ENCODE measurements around the gene C15orf62.

The C15orf62 gene

GRCh38 chr15:40769274-40770146 is at the start of gene C15orf62:
Gene C15orf62, plus strand, starts transcription at chr15:40769980. Its CDS starts 516 bp downstream, at chr15:40770496.
- TF ChIP-seq ZBTB7A (IDR thresholded peaks at IDR 0.05; ENCODE audit: low read depth): 0 out of 2 replicates have a peak, but pooled peaks have one; percentile 71
- peak; percentile 89 for TF ChIP-seq TEAD4 (IDR thresholded peaks at IDR 0.05)
- TF ChIP-seq NFIC (IDR thresholded peaks at IDR 0.05): peak; percentile 99
- 0 out of 2 replicates have a peak, but pooled peaks have one; percentile 6 for TF ChIP-seq REST (IDR thresholded peaks at IDR 0.05; ENCODE audit: low read depth)
- peak; percentile 83 for TF ChIP-seq MAX (IDR thresholded peaks at IDR 0.05)
- TF ChIP-seq, protein P1, sequence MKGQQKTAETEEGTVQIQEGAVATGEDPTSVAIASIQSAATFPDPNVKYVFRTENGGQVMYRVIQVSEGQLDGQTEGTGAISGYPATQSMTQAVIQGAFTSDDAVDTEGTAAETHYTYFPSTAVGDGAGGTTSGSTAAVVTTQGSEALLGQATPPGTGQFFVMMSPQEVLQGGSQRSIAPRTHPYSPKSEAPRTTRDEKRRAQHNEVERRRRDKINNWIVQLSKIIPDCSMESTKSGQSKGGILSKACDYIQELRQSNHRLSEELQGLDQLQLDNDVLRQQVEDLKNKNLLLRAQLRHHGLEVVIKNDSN (IDR thresholded peaks at IDR 0.05): peak; percentile 75
- no peak for TF ChIP-seq CREB1 (IDR thresholded peaks at IDR 0.05; ENCODE audit: low read depth)
- no peak for TF ChIP-seq EGR1 (IDR thresholded peaks at IDR 0.05)
- peak; percentile 94 for TF ChIP-seq EP300 (IDR thresholded peaks at IDR 0.05; ENCODE audit: borderline replicate concordance)
- TF ChIP-seq CEBPB (IDR thresholded peaks at IDR 0.05): peak; percentile 72
- TF ChIP-seq FOXM1 (IDR thresholded peaks at IDR 0.05; ENCODE audit: borderline replicate concordance, low read depth): peak; percentile 87
- TF ChIP-seq TCF12 (IDR thresholded peaks at IDR 0.05; ENCODE audit: low read depth): peak; percentile 98
- TF ChIP-seq YY1 (IDR thresholded peaks at IDR 0.05; ENCODE audit: low read depth): peak; percentile 27; the same call in 1 of the 2 replicates
- 0 out of 2 replicates have a peak, but pooled peaks have one; percentile 15 for TF ChIP-seq TAF1 (IDR thresholded peaks at IDR 0.05; ENCODE audit: low read depth)
- TF ChIP-seq RAD21 (IDR thresholded peaks at IDR 0.05; ENCODE audit: low read depth): no peak; the same call in 1 of the 2 replicates

DNA sequence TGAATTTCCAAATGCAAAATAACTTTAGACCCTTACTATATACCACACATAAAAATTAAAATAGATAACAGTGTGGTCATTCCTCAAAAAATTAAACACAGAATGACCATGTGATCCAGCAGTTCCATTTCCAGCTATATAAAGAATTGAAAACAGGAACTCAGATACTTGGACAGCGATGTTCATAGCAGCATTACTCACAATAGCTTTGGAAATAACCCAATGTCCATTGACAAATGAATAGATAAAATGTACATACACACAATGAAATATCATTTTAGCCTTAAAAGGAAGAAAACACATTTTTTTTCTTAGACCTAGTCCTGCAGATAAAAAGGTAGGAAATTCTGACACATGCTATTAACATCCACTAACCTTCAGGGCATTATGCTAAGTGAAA is 48.1 kb upstream of the C15orf62 start:
- TF ChIP-seq TCF12 (IDR thresholded peaks at IDR 0.05; ENCODE audit: low read depth): no peak
- no peak for TF ChIP-seq ZBTB7A (IDR thresholded peaks at IDR 0.05; ENCODE audit: low read depth)
- no peak for TF ChIP-seq CEBPB (IDR thresholded peaks at IDR 0.05)
- TF ChIP-seq NFIC (IDR thresholded peaks at IDR 0.05): no peak
- TF ChIP-seq REST (IDR thresholded peaks at IDR 0.05; ENCODE audit: low read depth): no peak
- TF ChIP-seq MAX (IDR thresholded peaks at IDR 0.05): no peak
- TF ChIP-seq FOXM1 (IDR thresholded peaks at IDR 0.05; ENCODE audit: borderline replicate concordance, low read depth): no peak
- TF ChIP-seq RAD21 (IDR thresholded peaks at IDR 0.05; ENCODE audit: low read depth): no peak
- TF ChIP-seq CREB1 (IDR thresholded peaks at IDR 0.05; ENCODE audit: low read depth): no peak
- no peak for TF ChIP-seq YY1 (IDR thresholded peaks at IDR 0.05; ENCODE audit: low read depth)
- TF ChIP-seq TEAD4 (IDR thresholded peaks at IDR 0.05): no peak
- TF ChIP-seq, protein P1 (IDR thresholded peaks at IDR 0.05): no peak

GRCh38 chr15:40722354-40722753 is 47.4 kb upstream of the C15orf62 start:
- TF ChIP-seq TAF1 (IDR thresholded peaks at IDR 0.05; ENCODE audit: low read depth) (no peak), FOXM1 (IDR thresholded peaks at IDR 0.05; ENCODE audit: borderline replicate concordance, low read depth) (no peak), CREB1 (IDR thresholded peaks at IDR 0.05; ENCODE audit: low read depth) (no peak), TCF12 (IDR thresholded peaks at IDR 0.05; ENCODE audit: low read depth) (no peak), RAD21 (IDR thresholded peaks at IDR 0.05; ENCODE audit: low read depth) (no peak), CEBPB (IDR thresholded peaks at IDR 0.05) (no peak), MAX (IDR thresholded peaks at IDR 0.05) (no peak), TEAD4 (IDR thresholded peaks at IDR 0.05) (no peak), ZBTB7A (IDR thresholded peaks at IDR 0.05; ENCODE audit: low read depth) (no peak), EP300 (IDR thresholded peaks at IDR 0.05; ENCODE audit: borderline replicate concordance) (no peak), NFIC (IDR thresholded peaks at IDR 0.05) (no peak)

DNA sequence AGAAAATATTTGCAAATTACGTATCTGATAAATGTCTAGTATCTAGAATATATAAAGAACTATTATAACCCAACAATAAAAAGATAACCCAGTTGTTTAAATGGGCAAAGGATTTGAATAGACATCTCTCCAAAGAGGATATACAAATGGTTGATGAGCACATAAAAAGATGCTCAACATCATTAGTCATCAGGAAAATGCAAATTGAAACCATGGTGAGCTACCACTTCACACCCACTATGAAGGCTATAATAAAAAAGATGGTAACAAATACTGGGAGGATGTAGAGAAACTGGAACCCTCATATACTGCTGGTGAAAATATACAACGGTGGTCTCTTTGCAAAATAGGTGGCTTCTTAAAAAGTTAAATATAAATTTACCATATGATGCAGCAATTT is 46.8 kb upstream of the C15orf62 start:
- TF ChIP-seq MAX (IDR thresholded peaks at IDR 0.05) (no peak), ZBTB7A (IDR thresholded peaks at IDR 0.05; ENCODE audit: low read depth) (no peak), REST (IDR thresholded peaks at IDR 0.05; ENCODE audit: low read depth) (no peak), TCF12 (IDR thresholded peaks at IDR 0.05; ENCODE audit: low read depth) (no peak), EP300 (IDR thresholded peaks at IDR 0.05; ENCODE audit: borderline replicate concordance) (no peak), CREB1 (IDR thresholded peaks at IDR 0.05; ENCODE audit: low read depth) (no peak), RAD21 (IDR thresholded peaks at IDR 0.05; ENCODE audit: low read depth) (no peak), NFIC (IDR thresholded peaks at IDR 0.05) (no peak), EGR1 (IDR thresholded peaks at IDR 0.05) (no peak), FOXM1 (IDR thresholded peaks at IDR 0.05; ENCODE audit: borderline replicate concordance, low read depth) (no peak)
- TF ChIP-seq, protein P1 (IDR thresholded peaks at IDR 0.05): no peak

Measured in Ishikawa (cell line).